ENCODE results near the gene ZNF846.
"Not testable (repeated sequence)": the region's sequence is repeated elsewhere in the genome, so short reads cannot be mapped to it uniquely, and the experiment has no call there.

Gene ZNF846

GRCh38 chr19:9782338-9782737 is 13.8 kb upstream of the ZNF846 start:
- no peak for DNase-seq

GRCh38 chr19:9757544-9758501 is 10.7 kb downstream of the ZNF846 start:
- no peak for DNase-seq

GRCh38 chr19:9752701-9753443 is 15.7 kb downstream of the ZNF846 start:
- DNase-seq = no peak

GRCh38 chr19:9751446-9751845 is 17.1 kb downstream of the ZNF846 start:
- DNase-seq = no peak

GRCh38 chr19:9741476-9742171 is 26.9 kb downstream of the ZNF846 start:
- no peak for DNase-seq

- no peak for DNase-seq
Observed at GRCh38 chr19:9735986-9736385, 32.6 kb downstream of the ZNF846 start.

GRCh38 chr19:9730056-9730455 is 38.5 kb downstream of the ZNF846 start:
- not testable (repeated sequence) for DNase-seq

GRCh38 chr19:9729162-9729561 is 39.4 kb downstream of the ZNF846 start:
- DNase-seq = no peak

GRCh38 chr19:9727644-9728043 is 40.9 kb downstream of the ZNF846 start:
- DNase-seq = no peak

GRCh38 chr19:9725508-9726201 is 42.9 kb downstream of the ZNF846 start:
- DNase-seq = not testable (repeated sequence)

GRCh38 chr19:9724157-9724556 is 44.4 kb downstream of the ZNF846 start:
- no peak for DNase-seq

GRCh38 chr19:9721861-9722260 is 46.7 kb downstream of the ZNF846 start:
- no peak for DNase-seq

- DNase-seq = no peak
Observed at GRCh38 chr19:9720541-9720940, 48.0 kb downstream of the ZNF846 start.

- no peak for DNase-seq
Observed at GRCh38 chr19:9711815-9712214, 56.7 kb downstream of the ZNF846 start.

- DNase-seq = no peak
Observed at GRCh38 chr19:9709305-9709704, 59.2 kb downstream of the ZNF846 start.

GRCh38 chr19:9705836-9706235 is 62.7 kb downstream of the ZNF846 start:
- no peak for DNase-seq

GRCh38 chr19:9702186-9702585 is 66.4 kb downstream of the ZNF846 start:
- no peak for DNase-seq

Data from activated CD4-positive, alpha-beta T cell treated with anti-CD3 and anti-CD28 coated beads, Interleukin-10, Interleukin-2, amounts not matched to agents 100 ng/mL and 50 ng/mL, durations not matched to agents 16 hours and 8 hours (primary cell).